CD4-positive, alpha-beta T cell treated with Interleukin-6 at 100 ng/mL for 8 hours (primary cell): Measurements from ENCODE around the gene ZNF276.
A peak's percentile ranks its signal among the peaks of the same experiment; 100 is the strongest.
"Not testable (repeated sequence)": the region's sequence is repeated elsewhere in the genome, so short reads cannot be mapped to it uniquely, and the experiment has no call there.

Experiments used
- DNase-seq: peaks from one replicate; pipeline ENCODE4 v3.0.0-alpha.2; 2020; ENCODE audit warnings: mixed read lengths, low spot score

Gene ZNF276

DNA sequence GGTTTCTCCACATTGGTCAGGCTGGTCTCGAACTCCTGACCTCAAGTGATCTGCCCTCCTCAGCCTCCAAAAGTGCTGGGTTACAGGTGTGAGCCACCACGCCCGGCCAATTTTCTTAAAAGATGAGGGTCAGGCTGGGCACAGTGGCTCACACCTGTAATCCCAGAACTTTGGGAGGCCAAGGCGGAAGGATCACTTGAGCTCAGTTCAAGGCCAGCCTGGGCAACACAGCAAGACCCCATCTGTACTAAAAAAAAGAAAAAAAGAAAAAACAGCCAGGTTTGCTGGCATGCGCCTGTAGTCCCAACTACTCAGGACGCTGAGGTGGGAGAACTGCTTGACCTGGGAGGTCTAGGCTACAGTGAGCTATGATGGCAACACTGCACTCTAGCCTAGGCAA is 62.6 kb downstream of the ZNF276 start:
- not testable (repeated sequence) for DNase-seq

DNA sequence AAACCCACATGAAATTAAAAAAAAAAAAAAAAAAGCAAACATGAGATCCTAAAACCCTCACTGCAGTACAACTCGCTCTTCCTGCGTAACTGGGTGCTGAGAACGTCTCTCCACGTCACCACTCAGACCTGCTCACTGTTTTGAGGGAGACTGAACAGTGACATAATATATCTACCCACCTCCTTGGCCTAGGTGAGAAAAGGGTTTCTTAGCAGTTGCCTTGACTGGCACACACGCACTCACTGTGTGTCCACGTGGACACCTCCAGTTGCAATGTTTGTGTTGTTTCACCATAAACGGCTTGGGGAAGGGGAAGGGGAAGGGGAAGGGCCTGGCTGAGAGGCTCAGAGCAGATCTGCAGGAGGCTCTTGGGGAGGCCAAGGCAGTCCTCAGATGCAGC is 63.1 kb downstream of the ZNF276 start:
- DNase-seq = no peak

DNA sequence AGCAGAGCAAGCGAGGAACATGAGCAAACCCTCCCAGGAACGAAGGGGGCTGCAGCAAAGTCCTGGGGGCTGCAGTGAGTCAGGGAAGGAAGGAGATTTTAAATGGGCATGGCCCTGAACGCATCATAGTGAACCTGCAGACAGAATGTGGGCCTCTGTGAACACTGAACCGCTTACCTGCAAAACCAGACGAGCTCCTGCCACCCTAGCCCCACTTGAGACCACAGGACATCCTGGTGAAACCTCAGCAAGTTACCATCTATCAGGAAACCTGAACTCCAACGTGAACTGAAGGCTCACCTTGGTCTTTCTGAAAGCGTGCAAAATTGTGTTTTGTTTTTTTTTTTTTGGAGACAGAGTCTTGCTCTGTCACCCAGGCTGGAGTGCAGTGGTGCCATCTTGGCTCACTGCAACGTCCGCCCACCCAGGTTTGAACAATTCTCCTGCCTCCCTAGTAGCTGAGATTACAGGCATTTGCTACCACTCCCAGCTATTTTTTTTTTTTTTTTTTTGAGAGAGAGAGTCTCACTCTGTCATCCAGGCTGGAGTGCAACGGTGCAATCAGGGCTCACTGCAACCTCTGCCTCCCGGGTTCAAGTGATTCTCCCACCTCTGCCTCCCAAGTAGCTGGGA is 64.3 kb downstream of the ZNF276 start:
- peak; percentile 66 for DNase-seq

DNA sequence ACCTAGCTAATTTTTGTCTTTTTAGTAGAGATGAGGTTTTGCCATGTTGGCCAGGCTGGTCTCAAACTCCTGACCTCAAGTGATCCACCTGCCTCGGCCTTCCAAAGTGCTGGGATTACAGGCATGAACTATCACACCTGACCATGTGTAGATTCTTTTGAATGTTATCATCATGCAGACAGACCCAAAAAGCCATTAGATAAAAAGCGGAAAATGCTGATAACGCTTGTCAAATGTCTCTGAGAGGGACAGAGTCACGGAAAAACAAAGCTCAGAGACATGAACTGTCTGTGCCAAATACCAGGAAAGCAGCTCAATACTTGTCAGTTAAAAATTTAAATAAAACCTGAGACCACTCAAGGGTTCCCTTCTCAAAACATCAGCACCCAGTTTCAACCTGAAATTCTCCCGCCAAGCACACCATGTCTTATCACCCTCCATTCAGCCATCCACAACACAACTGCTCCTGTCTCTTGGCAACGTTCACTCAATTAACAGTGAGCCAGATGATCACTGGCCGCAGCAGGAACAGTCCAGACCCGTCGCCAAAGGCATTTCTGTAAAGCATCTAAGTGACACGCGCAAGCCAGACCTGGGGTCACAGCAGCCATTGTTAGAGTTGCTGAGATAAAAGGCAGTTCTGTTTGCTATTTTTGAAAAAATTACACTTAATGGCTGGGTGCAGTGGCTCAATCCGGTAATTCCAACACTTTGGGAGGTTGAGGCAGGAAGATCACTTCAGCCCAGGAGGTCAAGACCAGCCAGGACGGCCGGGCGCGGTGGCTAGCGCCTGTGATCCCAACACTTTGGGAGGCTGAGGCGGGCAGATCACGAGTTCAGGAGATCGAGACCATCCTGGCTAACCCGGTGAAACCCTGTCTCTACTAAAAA is 65.4 kb downstream of the ZNF276 start:
- no peak for DNase-seq

DNA sequence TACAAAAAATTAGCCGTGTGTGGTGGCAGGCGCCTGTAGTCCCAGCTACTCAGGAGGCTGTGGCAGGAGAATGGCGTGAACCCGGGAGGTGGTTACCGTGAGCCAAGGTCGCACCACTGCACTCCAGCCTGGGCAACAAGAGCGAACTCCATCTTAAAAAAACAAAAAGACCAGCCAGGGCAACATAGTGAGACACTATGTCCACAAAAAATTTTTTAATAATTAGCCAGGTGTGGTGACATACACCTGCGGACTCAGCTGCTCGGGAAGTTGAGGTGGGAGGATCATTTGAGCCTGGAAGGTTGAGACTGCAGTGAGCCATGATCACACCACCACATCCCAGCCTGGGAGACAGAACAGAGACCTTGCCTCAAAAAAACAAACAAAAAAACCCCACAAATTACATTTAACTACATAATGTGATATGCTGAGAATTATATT is 66.0 kb downstream of the ZNF276 start:
- DNase-seq = no peak
